ENCODE measurements around the gene PHETA1.

PHETA1 gene

GRCh38 chr12:111320258-111321050 is 48.4 kb downstream of the PHETA1 start:
- no peak for DNase-seq (ENCODE audit: low read depth)

DNA sequence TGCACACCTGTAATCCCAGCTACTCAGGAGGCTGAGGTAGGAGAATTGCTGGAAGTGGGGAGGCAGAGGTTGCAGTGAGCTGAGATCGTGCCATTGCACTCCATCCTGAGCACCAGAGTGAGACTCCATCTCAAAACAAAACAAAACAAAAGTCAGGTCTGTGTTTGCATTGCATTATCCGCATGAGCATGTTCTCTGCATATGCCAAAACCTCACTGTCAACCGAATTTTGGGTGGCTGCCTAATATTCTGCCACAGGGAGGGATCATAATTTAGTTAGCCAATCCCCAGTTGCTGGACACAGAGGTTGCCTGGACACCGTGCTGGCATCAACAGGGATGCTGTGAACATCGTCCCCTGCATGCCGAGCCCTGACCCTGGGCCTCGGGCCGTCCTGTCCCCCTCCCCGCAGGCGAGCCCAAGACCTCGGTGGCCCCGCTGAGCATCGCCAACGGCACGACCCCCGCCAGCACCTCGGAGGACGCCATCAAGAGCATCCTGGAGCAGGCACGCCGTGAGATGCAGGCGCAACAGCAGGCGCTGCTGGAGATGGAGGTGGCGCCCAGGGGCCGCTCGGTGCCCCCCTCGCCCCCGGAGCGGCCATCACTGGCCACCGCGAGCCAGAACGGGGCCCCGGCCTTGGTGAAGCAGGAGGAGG is 49.2 kb downstream of the PHETA1 start:
- DNase-seq (ENCODE audit: low read depth): no peak

DNA sequence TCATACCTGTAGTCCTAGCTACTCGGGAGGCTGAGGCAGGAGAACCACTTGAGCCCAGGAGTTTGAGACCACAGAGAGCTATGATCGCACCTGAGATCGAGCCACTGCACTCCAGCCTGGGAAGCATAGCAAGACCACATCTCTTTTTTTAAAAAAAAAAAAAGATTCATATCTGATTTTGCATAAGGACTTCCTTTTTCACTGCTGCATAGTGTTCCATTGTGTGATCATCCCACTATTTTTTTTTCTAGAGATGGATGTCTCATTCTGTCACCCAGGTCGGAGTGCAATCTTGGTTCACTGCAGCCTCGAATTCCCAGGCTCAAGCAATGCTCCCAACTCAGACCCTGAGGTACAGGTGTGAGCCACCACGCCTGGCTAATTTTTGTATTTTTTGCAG is 50.4 kb downstream of the PHETA1 start:
- no peak for DNase-seq (ENCODE audit: low read depth)

DNA sequence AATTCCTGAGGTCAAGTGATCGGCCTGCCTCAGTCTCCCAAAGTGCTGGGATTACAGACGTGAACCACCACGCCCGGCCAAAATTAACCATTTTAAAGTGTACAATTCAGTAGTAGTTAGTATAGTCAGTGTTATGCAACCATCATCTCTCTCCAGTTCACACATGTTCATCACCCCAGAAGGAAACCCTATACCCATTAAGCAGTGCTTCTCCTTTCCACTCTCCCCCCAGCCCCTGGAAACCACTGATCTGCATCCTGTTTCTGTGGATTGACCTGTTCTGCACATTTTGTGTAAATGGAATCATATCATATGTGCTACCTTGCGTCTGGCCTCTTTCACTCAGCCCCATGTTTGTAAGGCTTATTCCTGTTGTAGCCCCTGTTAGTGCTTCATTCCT is 52.2 kb downstream of the PHETA1 start:
- DNase-seq (ENCODE audit: low read depth): no peak

- no peak for DNase-seq (ENCODE audit: low read depth)
Measured at GRCh38 chr12:111314953-111315539, 53.8 kb downstream of the PHETA1 start.

GRCh38 chr12:111313833-111314259 is 55.0 kb downstream of the PHETA1 start:
- DNase-seq (ENCODE audit: low read depth): peak; percentile 9

DNA sequence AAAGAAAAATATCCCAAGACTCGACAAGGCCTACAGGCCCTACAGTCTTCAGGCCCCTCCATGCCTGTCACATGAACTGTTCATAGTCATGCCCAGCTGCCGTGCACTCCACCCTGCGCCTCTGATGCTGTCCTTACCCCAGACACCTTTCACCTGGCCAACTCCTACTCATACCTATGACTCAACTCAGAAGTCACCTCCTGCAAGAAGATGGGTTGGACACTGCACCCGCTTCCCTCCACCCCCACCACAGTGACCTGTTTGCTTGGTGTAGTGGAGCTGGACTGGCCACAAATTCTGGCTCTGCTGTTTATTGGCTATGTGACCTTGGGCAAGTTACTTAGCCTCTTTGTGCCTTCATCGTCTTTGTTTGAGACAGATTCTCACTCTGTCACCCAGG is 56.2 kb downstream of the PHETA1 start:
- DNase-seq (ENCODE audit: low read depth): no peak

GRCh38 chr12:111312016-111312415 is 56.9 kb downstream of the PHETA1 start:
- no peak for DNase-seq (ENCODE audit: low read depth)

GRCh38 chr12:111311011-111311410 is 57.9 kb downstream of the PHETA1 start:
- no peak for DNase-seq (ENCODE audit: low read depth)
